GM19193 (cell line): Measurements from ENCODE around the gene UBE2E2.

Experiments used
- POLR2A ChIP-seq: IDR thresholded peaks from 4 replicates; pipeline ENCODE4 v1.6.1; 2011; ENCODE audit not compliant: insufficient read depth, insufficient read length; ENCODE audit errors: extremely low read depth

UBE2E2 gene

GRCh38 chr3:23308986-23309625 is 106.0 kb downstream of the UBE2E2 start:
- no peak for TF ChIP-seq POLR2A

GRCh38 chr3:23312866-23313265 is 109.7 kb downstream of the UBE2E2 start:
- no peak for TF ChIP-seq POLR2A

GRCh38 chr3:23314981-23315762 is 112.0 kb downstream of the UBE2E2 start:
- TF ChIP-seq POLR2A = no peak

GRCh38 chr3:23316924-23317323 is 113.8 kb downstream of the UBE2E2 start:
- TF ChIP-seq POLR2A = no peak

- TF ChIP-seq POLR2A = no peak
Observed at GRCh38 chr3:23319366-23320312, 116.5 kb downstream of the UBE2E2 start.

- TF ChIP-seq POLR2A = no peak
Observed at GRCh38 chr3:23320586-23321570, 117.8 kb downstream of the UBE2E2 start.

GRCh38 chr3:23324745-23325144 is 121.6 kb downstream of the UBE2E2 start:
- TF ChIP-seq POLR2A = no peak

- TF ChIP-seq POLR2A = no peak
Observed at GRCh38 chr3:23325466-23326065, 122.4 kb downstream of the UBE2E2 start.

- TF ChIP-seq POLR2A = no peak
Observed at GRCh38 chr3:23329471-23330105, 126.5 kb downstream of the UBE2E2 start.

GRCh38 chr3:23330568-23330967 is 127.4 kb downstream of the UBE2E2 start:
- no peak for TF ChIP-seq POLR2A

- no peak for TF ChIP-seq POLR2A
Observed at GRCh38 chr3:23331141-23331935, 128.2 kb downstream of the UBE2E2 start.

GRCh38 chr3:23333633-23334032 is 130.5 kb downstream of the UBE2E2 start:
- no peak for TF ChIP-seq POLR2A
